Measurements from ENCODE around the gene JAKMIP1. TPM values are rescaled to one million over a fixed set of nuclear protein-coding genes. Genes with fewer than 3 reads are reported as not detected.

The JAKMIP1 gene
- total and polyA plus RNA-seq, 4 donors: 0.08 to 0.46 (median 0.22) TPM

- Histone ChIP-seq H3K4me3 (no peak overlapping the region), H3K9ac (ENCODE audit: insufficient read depth in 1 of 2, low read length in 2 of 2) (no peak overlapping the region), H3K27me3 (ENCODE audit: control insufficient read depth in 3 of 3, insufficient read depth in 3 of 3, low read length in 2 of 3) (peaks cover 0 to 3% (median 0%) of the 10 kb centered on the region in 3 donors), H3K27ac (ENCODE audit: low read depth in 1 of 2, low read length in 1 of 2) (no peak overlapping the region), H3K4me1 (ENCODE audit: control insufficient read depth in 5 of 5, insufficient read depth in 5 of 5, low read length in 5 of 5) (no peaks in the 10 kb centered on the region), H3K9me3 (ENCODE audit: control insufficient read depth in 4 of 4, insufficient read depth in 3 of 4, low read length in 3 of 4) (no peaks in the 10 kb centered on the region), H3K36me3 (ENCODE audit: control insufficient read depth in 4 of 4, insufficient read depth in 4 of 4, low read length in 4 of 4) (no peaks in the 10 kb centered on the region)
- WGBS, 2 donors: 86 to 93% methylated on average over 9 of the region's 9 CpGs
- DNase-seq (no peak), ATAC-seq (ENCODE audit: insufficient read depth, low FRiP score) (no peak)
- TF ChIP-seq CTCF (IDR thresholded peaks at IDR 0.05; ENCODE audit: control extremely low read depth, extremely low read depth): no peak
Observed at GRCh38 chr4:5999830-6000365, 200.5 kb downstream of the JAKMIP1 start.

- Histone ChIP-seq H3K27me3 (ENCODE audit: control insufficient read depth in 3 of 3, insufficient read depth in 3 of 3, low read length in 2 of 3) (peaks cover 0 to 3% (median 0%) of the 10 kb centered on the region in 3 donors), H3K27ac (ENCODE audit: low read depth in 1 of 2, low read length in 1 of 2) (no peak overlapping the region), H3K4me3 (no peak overlapping the region), H3K4me1 (ENCODE audit: control insufficient read depth in 5 of 5, insufficient read depth in 5 of 5, low read length in 5 of 5) (no peaks in the 10 kb centered on the region), H3K9me3 (ENCODE audit: control insufficient read depth in 4 of 4, insufficient read depth in 3 of 4, low read length in 3 of 4) (no peaks in the 10 kb centered on the region), H3K9ac (ENCODE audit: insufficient read depth in 1 of 2, low read length in 2 of 2) (no peak overlapping the region), H3K36me3 (ENCODE audit: control insufficient read depth in 4 of 4, insufficient read depth in 4 of 4, low read length in 4 of 4) (no peaks in the 10 kb centered on the region)
- 78 to 80% methylated on average over 6 of the region's 6 CpGs for WGBS, 2 donors
- DNase-seq (no peak), ATAC-seq (ENCODE audit: insufficient read depth, low FRiP score) (no peak)
- TF ChIP-seq CTCF (IDR thresholded peaks at IDR 0.05; ENCODE audit: control extremely low read depth, extremely low read depth): no peak
Observed at GRCh38 chr4:5999356-5999755, 201.0 kb downstream of the JAKMIP1 start.

- DNase-seq (peak; percentile 76 to 78 (median 77)), ATAC-seq (ENCODE audit: insufficient read depth, low FRiP score) (peak; percentile 77)
- 4 to 6% methylated on average over 9 of the region's 9 CpGs for WGBS, 2 donors
- TF ChIP-seq CTCF (IDR thresholded peaks at IDR 0.05; ENCODE audit: control extremely low read depth, extremely low read depth): peak; percentile 87
- Histone ChIP-seq H3K4me3 (no peak overlapping the region), H3K9me3 (ENCODE audit: control insufficient read depth in 4 of 4, insufficient read depth in 3 of 4, low read length in 3 of 4) (no peaks in the 10 kb centered on the region), H3K9ac (ENCODE audit: insufficient read depth in 1 of 2, low read length in 2 of 2) (no peak overlapping the region), H3K27ac (ENCODE audit: low read depth in 1 of 2, low read length in 1 of 2) (no peak overlapping the region), H3K36me3 (ENCODE audit: control insufficient read depth in 4 of 4, insufficient read depth in 4 of 4, low read length in 4 of 4) (no peaks in the 10 kb centered on the region), H3K4me1 (ENCODE audit: control insufficient read depth in 5 of 5, insufficient read depth in 5 of 5, low read length in 5 of 5) (no peaks in the 10 kb centered on the region), H3K27me3 (ENCODE audit: control insufficient read depth in 3 of 3, insufficient read depth in 3 of 3, low read length in 2 of 3) (peaks cover 0 to 3% (median 0%) of the 10 kb centered on the region in 3 donors)
Observed at GRCh38 chr4:5998333-5998936, 201.9 kb downstream of the JAKMIP1 start.
